SK-N-MC (cell line): ENCODE measurements around the gene ING5.
"Not testable (repeated sequence)": the region's sequence is repeated elsewhere in the genome, so short reads cannot be mapped to it uniquely, and the experiment has no call there.

ENCODE experiments used
- DNase-seq: peaks from one replicate; pipeline ENCODE4 v3.0.0-alpha.2; 2011; ENCODE audit warnings: low read depth, low spot score
- H3K27ac ChIP-seq: fragments of 200-600 bp; sonication (generic); 2 replicates; pipeline ENCODE4 v1.5.1; 2016; ENCODE audit warnings: mixed run types
- H3K36me3 ChIP-seq: fragments of 200-600 bp; sonication (generic); 2 replicates; pipeline ENCODE4 v1.6.1; 2017; ENCODE audit warnings: antibody characterized with exemption, low read length, mixed read lengths; ENCODE audit not compliant: insufficient read depth
- H3K4me3 ChIP-seq: fragments of 200-600 bp; sonication (generic); 2 replicates; pipeline ENCODE4 v1.5.1; 2016
- H3K9ac ChIP-seq: fragments of 200-600 bp; sonication (generic); 2 replicates; pipeline ENCODE4 v1.8.0; 2017; ENCODE audit warnings: mixed run types, mixed read lengths; ENCODE audit not compliant: insufficient read length
- H3K9me3 ChIP-seq: fragments of 200-600 bp; sonication (generic); 2 replicates; pipeline ENCODE4 v1.6.1; 2017; ENCODE audit warnings: low read depth, mild to moderate bottlenecking, antibody characterized with exemption, low read length, moderate library complexity, mixed read lengths
- EZH2 ChIP-seq: fragments of 200-600 bp; sonication (generic); IDR thresholded peaks from one replicate; pipeline ENCODE4 v1.6.1; 2017; ENCODE audit warnings: antibody characterized with exemption
- FOXP2 ChIP-seq: optimal IDR thresholded peaks from 2 replicates; pipeline ENCODE3; 2011; ENCODE audit warnings: mild to moderate bottlenecking, moderate library complexity; ENCODE audit not compliant: insufficient read depth; ENCODE audit errors: extremely low read length, control extremely low read depth
- POLR2AphosphoS5 ChIP-seq: IDR thresholded peaks from 2 replicates; pipeline ENCODE4 v1.6.1; 2012; ENCODE audit warnings: mild to moderate bottlenecking, low read depth, low read length, borderline replicate concordance

The ING5 gene

DNA sequence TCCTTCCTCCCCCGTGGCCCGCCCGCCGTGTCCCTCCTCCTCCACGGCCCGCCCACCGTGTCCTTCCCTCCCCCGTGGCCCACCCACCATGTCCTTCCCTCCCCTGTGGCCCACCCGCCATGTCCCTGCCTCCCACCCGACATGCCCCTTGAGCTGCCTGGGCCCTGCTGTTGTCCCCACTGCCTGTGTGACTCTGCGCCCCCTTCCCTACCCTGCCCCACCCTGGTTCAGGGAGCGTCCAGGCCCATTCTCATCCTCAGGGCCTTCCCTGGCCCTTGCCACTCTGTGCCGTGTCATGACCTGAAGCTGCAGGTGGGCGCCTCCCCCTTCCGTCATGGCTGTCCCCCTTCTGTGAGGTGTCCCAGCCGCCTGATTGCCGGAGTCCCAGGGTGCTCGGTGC is 53.3 kb downstream of the ING5 start:
- Histone ChIP-seq H3K9ac (no peak overlapping the region), H3K4me3 (no peak overlapping the region), H3K9me3 (no peaks in the 10 kb centered on the region), H3K27ac (no peak overlapping the region), H3K36me3 (peaks cover 13% of the 10 kb centered on the region; the same call in 1 of the 2 replicates)
- TF ChIP-seq FOXP2, result no peak
- no peak for TF ChIP-seq POLR2AphosphoS5
- no peak for DNase-seq

DNA sequence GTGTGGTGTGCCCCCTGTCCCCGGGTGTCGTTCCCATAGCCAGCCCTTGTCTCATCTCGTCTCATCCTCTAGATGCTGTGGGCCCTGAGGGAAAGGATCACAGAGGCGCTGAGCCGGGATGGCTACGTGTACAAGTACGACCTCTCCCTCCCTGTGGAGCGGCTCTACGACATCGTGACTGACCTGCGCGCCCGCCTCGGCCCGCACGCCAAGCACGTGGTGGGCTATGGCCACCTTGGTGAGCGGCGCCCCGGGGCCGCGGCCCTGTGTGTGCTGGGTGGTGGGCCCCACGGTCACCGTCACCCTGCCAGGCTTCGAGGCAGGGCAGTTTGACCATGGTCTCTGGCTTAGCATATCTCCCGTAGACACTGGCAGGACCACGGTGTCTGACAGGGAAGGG is 53.9 kb downstream of the ING5 start:
- Histone ChIP-seq H3K4me3 (no peak overlapping the region), H3K9ac (no peak overlapping the region), H3K9me3 (no peaks in the 10 kb centered on the region), H3K36me3 (peaks cover 16% of the 10 kb centered on the region; the same call in 1 of the 2 replicates), H3K27ac (0 out of 2 replicates have a peak overlapping the region, but pooled peaks have one; percentile 3)
- DNase-seq, result no peak
- TF ChIP-seq POLR2AphosphoS5 (no peak), EZH2 (no peak), FOXP2 (no peak)

DNA sequence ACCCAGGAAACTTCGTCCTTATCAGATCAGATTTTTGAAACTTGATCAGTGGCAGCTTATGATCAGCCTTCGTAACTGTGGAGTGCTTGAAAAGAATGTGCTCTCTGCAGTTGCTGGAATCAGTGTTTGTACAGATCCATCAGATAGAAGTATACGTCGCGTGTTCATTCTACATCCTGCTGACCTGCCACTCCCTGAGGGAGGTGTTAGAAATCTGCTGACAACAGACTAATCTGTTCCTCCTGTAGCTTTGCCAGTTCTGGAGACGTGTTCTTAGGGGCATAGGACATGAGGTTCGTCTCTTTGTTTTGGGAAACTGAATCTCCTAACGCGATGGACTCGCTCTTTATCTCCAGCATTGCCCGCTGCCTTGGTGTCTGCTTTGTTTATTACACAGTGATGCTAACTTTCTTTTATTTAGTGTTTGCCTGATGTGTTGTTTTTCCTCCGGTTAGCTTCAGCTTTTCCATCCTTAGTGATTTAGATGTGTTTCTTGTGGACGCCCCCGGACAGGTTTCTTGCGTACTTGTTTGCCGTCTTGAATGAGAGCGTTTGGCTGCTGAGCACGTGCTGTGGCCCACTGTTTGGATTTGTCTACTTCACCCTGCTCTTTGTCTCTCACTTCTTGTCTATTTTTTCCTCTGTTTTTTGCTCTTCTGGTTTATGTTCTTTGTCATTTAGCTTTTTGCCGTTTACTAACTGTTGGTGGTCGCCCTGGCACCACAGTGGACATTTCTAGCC is 57.4 kb downstream of the ING5 start:
- Histone ChIP-seq H3K27ac (peak overlapping the region; percentile 73), H3K9ac (no peak overlapping the region), H3K4me3 (peak overlapping the region; percentile 8; the same call in 1 of the 2 replicates), H3K36me3 (peaks cover 14% of the 10 kb centered on the region; the same call in 1 of the 2 replicates), H3K9me3 (no peaks in the 10 kb centered on the region)
- TF ChIP-seq FOXP2, result no peak
- no peak for TF ChIP-seq EZH2
- TF ChIP-seq POLR2AphosphoS5, result no peak
- no peak for DNase-seq

DNA sequence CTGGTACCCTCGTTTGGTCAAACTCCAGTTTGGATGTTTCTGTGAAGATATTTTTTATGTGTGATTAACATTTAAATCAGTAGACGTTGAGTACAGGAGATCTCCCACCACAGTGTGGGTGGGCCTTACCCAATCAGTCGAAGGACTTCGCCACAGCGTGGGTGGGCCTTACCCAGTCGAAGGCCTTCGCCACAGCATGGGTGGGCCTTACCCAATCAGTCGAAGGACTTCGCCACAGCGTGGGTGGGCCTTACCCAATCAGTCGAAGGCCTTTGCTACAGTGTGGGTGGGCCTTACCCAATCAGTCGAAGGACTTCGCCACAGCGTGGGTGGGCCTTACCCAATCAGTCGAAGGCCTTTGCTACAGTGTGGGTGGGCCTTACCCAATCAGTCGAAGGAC is 58.1 kb downstream of the ING5 start:
- not testable (repeated sequence) for DNase-seq, H3K9me3 ChIP-seq, H3K27ac ChIP-seq, H3K9ac ChIP-seq, H3K4me3 ChIP-seq
- peaks cover 14% of the 10 kb centered on the region; the same call in 1 of the 2 replicates for H3K36me3 ChIP-seq

DNA sequence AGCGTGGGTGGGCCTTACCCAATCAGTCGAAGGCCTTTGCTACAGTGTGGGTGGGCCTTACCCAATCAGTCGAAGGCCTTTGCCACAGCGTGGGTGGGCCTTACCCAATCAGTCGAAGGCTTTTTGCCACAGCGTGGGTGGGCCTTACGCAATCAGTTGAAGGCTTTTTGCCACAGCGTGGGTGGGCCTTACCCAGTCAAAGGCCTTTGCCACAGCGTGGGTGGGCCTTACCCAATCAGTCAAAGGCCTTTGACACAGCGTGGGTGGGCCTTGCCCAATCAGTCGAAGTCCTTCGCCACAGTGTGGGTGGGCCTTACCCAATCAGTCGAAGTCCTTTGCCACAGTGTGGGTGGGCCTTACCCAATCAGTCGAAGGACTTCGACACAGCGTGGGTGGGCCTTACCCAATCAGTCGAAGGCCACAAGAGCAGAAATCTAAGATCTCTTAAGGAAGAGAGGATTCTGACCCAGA is 58.5 kb downstream of the ING5 start:
- H3K9ac ChIP-seq, result no peak overlapping the region
- DNase-seq, result no peak
- no peak for TF ChIP-seq EZH2
- no peak for TF ChIP-seq FOXP2
- no peak for TF ChIP-seq POLR2AphosphoS5

DNA sequence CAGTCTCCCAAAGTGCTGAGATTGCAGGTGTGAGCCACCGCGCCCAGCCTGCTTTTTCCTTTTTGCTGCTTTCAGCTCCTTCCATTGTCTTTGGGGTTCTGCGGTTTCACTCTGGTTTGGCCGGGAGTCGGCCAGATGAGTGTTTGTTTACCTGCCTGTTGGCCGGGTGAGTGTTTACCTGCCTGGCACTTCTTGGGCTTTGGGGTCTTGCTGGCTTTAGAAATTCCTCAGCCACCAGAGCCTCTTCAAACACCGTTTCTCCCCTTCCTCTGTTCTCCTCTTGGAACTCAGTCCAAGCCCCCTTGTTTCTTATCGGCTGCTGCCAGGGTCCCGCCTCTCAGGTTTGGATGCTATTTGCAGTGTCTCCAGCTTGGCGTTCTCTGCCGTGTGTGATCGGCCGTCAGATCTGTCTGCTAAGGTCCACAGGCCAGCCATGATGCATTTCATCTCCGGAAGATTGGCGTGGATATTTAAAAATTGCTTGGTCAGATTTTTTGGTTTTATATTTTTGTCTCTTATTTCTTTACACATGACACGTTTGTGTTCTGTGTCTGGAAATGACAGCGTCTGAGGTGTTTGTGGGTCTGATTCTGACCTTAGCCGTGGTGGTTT is 60.6 kb downstream of the ING5 start:
- Histone ChIP-seq H3K27ac (peak overlapping the region; percentile 62), H3K9ac (peak overlapping the region; percentile 29)
- DNase-seq, result no peak

More for the DNA sequence above, 58.5 kb downstream of the ING5 start:
- Histone ChIP-seq H3K36me3 (peaks cover 14% of the 10 kb centered on the region; the same call in 1 of the 2 replicates), H3K9me3 (no peaks in the 10 kb centered on the region), H3K27ac (no peak overlapping the region), H3K4me3 (no peak overlapping the region)

DNA sequence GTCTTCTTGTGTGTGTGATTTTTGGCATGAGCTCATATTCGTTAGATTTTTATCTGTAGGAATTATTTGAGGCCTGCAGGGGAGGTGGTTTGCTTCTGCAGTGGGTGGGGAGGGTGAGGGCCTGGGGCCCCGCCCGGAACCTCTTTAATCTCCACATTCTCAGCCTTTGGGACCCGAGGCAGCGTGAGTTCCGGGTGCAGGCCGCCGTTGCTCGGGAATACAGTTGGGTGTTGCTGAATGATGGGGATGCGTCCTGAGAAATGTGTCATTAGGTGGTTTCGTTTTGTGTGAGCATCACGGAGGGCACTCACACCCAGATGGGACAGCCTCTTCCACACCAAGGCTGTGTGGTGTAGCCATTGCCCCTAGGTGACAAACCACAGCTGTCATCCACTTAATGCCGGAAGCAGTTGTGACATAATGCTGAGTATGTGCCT is 61.1 kb downstream of the ING5 start:
- TF ChIP-seq FOXP2, result no peak
- Histone ChIP-seq H3K9me3 (no peaks in the 10 kb centered on the region), H3K9ac (peak overlapping the region; percentile 29), H3K27ac (peak overlapping the region; percentile 62), H3K4me3 (no peak overlapping the region), H3K36me3 (peaks cover 9% of the 10 kb centered on the region; the same call in 1 of the 2 replicates)
- no peak for DNase-seq

More for the DNA sequence above, 60.6 kb downstream of the ING5 start:
- Histone ChIP-seq H3K9me3 (no peaks in the 10 kb centered on the region), H3K4me3 (no peak overlapping the region), H3K36me3 (peaks cover 9% of the 10 kb centered on the region; the same call in 1 of the 2 replicates)
- TF ChIP-seq POLR2AphosphoS5, result no peak
- no peak for TF ChIP-seq FOXP2
- no peak for TF ChIP-seq EZH2

DNA sequence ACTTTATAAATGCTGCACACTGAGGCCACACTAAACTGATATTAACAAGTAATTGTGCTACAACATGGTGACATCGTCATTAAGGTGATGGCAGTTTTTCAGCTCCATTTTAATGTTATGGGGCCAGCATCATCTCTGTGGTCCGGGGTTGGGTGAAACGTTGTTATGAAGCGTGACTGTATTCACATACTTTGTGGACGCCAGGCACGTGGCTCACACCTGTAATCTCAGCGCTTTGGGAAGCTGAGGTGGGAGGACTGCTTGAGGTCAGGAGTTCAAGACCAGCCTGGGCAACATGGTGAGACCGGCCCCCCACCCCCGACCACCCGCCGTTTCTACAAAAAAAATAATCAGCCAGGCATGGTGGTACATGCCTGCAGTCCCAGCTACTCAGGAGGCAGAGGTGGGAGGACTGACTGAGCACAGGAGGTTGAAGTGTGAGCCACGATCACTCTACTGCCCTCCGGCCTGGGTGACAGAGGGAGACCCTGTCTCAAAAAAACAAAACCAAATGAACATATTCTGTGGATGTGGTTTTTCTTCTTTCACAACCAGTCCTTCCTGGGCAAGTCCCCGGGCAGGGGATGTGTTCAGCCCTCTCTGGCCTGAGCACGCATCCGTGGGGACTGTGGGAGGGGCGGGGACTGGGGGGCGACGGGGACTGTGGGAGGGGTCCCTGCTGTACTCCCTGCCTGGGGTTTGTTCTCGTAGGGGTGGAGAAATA is 61.9 kb downstream of the ING5 start:
- H3K36me3 ChIP-seq, result peaks cover 9% of the 10 kb centered on the region; the same call in 1 of the 2 replicates
- H3K9me3 ChIP-seq, result no peaks in the 10 kb centered on the region
- no peak overlapping the region for H3K4me3 ChIP-seq
- no peak for DNase-seq
- no peak overlapping the region for H3K9ac ChIP-seq
- TF ChIP-seq FOXP2 (no peak), POLR2AphosphoS5 (no peak), EZH2 (no peak)
- no peak overlapping the region for H3K27ac ChIP-seq
